HCT116 (cell line): ENCODE data around the gene DDX20. TPM values are rescaled to one million over a fixed set of nuclear protein-coding genes. Genes with fewer than 3 reads are reported as not detected.

Experiments
- ATAC-seq: fragments of 200-7000 bp; cut with Tn5 transposase; 2 replicates; pipeline ENCODE4 v1.9.1; 2020; ENCODE audit warnings: mild to moderate bottlenecking, moderate library complexity
- BruUV-seq: library from RNA; stranded (reverse); fragments of 400-500 nt; replicated peaks from 2 replicates; lab custom pipeline; 2021; lab: Mats Ljungman, UMichigan
- CTCF ChIA-PET: fragments of 300-600 bp; sonication (Branson Sonifier 250); formaldehyde crosslinking; loops from one replicate; lab custom pipeline; 2021; ENCODE audit warnings: antibody characterized with exemption; lab: Charles Lee
- POLR2A ChIA-PET: fragments of 300-600, 350-600 bp; sonication (Branson Sonifier 250); formaldehyde crosslinking; loops from one replicate; lab custom pipeline; 2021; ENCODE audit warnings: antibody characterized with exemption; lab: Charles Lee
- RAD21 ChIA-PET, 2 experiments: fragments of 300-600 bp; sonication (Branson Sonifier 250); formaldehyde crosslinking; loops; one replicate each; lab custom pipeline; 2023; ENCODE audit warnings: low total read pairs in 2 of 2; ENCODE audit not compliant: uncharacterized antibody in 2 of 2, unreplicated experiment in 2 of 2, low non-redundant PET in 1 of 2; lab: Charles Lee
- DNase-seq: peaks from one replicate; pipeline ENCODE4 v3.0.0-alpha.2; 2010; ENCODE audit warnings: low read depth, low spot score
- H2AFZ ChIP-seq: fragments of 200-600 bp; shearing (Covaris generic), sonication (generic); 2 replicates; pipeline ENCODE4 v1.6.1; 2017; ENCODE audit warnings: low read depth, mixed run types, mixed read lengths, antibody characterized with exemption, low read length; ENCODE audit not compliant: poor library complexity, severe bottlenecking
- H3K27ac ChIP-seq: 2 replicates; pipeline ENCODE4 v1.5.1; 2012; ENCODE audit warnings: low read depth, low read length
- H3K27me3 ChIP-seq: fragments of 200-600 bp; sonication (generic); 2 replicates; pipeline ENCODE4 v1.6.1; 2016; ENCODE audit warnings: mixed run types, low read length, mixed read lengths; ENCODE audit not compliant: insufficient read depth
- H3K36me3 ChIP-seq, 2 experiments: fragments of 200-500 bp in 1 of 2; fragments of 200-600 bp in 1 of 2; sonication (Bioruptor generic) in 1 of 2; sonication (generic) in 1 of 2; 2 replicates each; pipeline versions ENCODE4 v1.5.1 to v1.6.1; 2014 to 2016; ENCODE audit warnings: low read length in 2 of 2, inconsistent platforms in 1 of 2, mixed read lengths in 1 of 2, mixed run types in 1 of 2; ENCODE audit not compliant: insufficient read depth in 2 of 2, control insufficient read depth in 1 of 2
- H3K4me1 ChIP-seq, 2 experiments: fragments of 200-600 bp in 1 of 2; sonication (generic) in 1 of 2; 2 replicates each; pipeline versions ENCODE4 v1.5.1 to v1.6.1; 2012 to 2017; ENCODE audit warnings: low read length in 2 of 2, inconsistent platforms in 1 of 2, mild to moderate bottlenecking in 1 of 2, mixed read lengths in 1 of 2, mixed run types in 1 of 2, moderate library complexity in 1 of 2; ENCODE audit not compliant: insufficient read depth in 2 of 2, control insufficient read depth in 1 of 2
- H3K4me2 ChIP-seq: fragments of 200-600 bp; sonication (generic); 2 replicates; pipeline ENCODE4 v1.6.1; 2017; ENCODE audit warnings: mixed run types, low read length, mixed read lengths
- H3K4me3 ChIP-seq, 2 experiments: fragments of 200-600 bp in 1 of 2; sonication (generic) in 1 of 2; replicated peaks in 1 of 2; 2 replicates each; pipeline ENCODE4 v1.5.1; 2011 to 2016; ENCODE audit warnings: low read length in 2 of 2, control low read depth in 1 of 2, low read depth in 1 of 2, mild to moderate bottlenecking in 1 of 2, mixed read lengths in 1 of 2, mixed run types in 1 of 2
- H3K79me2 ChIP-seq: fragments of 200-600 bp; sonication (generic); 2 replicates; pipeline ENCODE4 v1.6.1; 2017; ENCODE audit warnings: mild to moderate bottlenecking, mixed run types, low read length, moderate library complexity, mixed read lengths; ENCODE audit not compliant: insufficient read depth
- H3K9ac ChIP-seq: fragments of 200-600 bp; sonication (generic); 2 replicates; pipeline ENCODE4 v1.6.1; 2016; ENCODE audit warnings: low read length, mixed read lengths
- H3K9me2 ChIP-seq: fragments of 200-600 bp; sonication (generic), shearing (Covaris generic); 2 replicates; pipeline ENCODE4 v1.6.1; 2017; ENCODE audit warnings: mixed run types, mild to moderate bottlenecking, moderate library complexity; ENCODE audit not compliant: insufficient read depth
- H3K9me3 ChIP-seq, 2 experiments: fragments of 200-500 bp in 1 of 2; fragments of 200-600 bp in 1 of 2; sonication (Bioruptor generic) in 1 of 2; sonication (generic) in 1 of 2; 2 replicates each; pipeline ENCODE4 v1.6.1; 2014 to 2017; ENCODE audit warnings: low read length in 2 of 2, mixed read lengths in 2 of 2, inconsistent platforms in 1 of 2, low read depth in 1 of 2, mild to moderate bottlenecking in 1 of 2, mixed run types in 1 of 2, moderate library complexity in 1 of 2; ENCODE audit not compliant: control insufficient read depth in 1 of 2, insufficient read depth in 1 of 2
- H4K20me1 ChIP-seq: fragments of 200-600 bp; sonication (generic), shearing (Covaris generic); 2 replicates; pipeline ENCODE4 v1.6.1; 2017; ENCODE audit warnings: mixed run types, mild to moderate bottlenecking, moderate library complexity; ENCODE audit not compliant: insufficient read depth
- CEBPB ChIP-seq: IDR thresholded peaks from 2 replicates; pipeline ENCODE4 v1.6.1; 2012; ENCODE audit warnings: low read depth
- ELF1 ChIP-seq: IDR thresholded peaks from 2 replicates; pipeline ENCODE4 v1.6.1; 2012; ENCODE audit warnings: low read depth, borderline replicate concordance
- EZH2 ChIP-seq: fragments of 200-600 bp; sonication (generic); IDR thresholded peaks from 2 replicates; pipeline ENCODE4 v1.6.1; 2017; ENCODE audit warnings: antibody characterized with exemption, mixed run types
- EZH2phosphoT487 ChIP-seq: fragments of 200-600 bp; IDR thresholded peaks from 2 replicates; pipeline ENCODE4 v1.6.1; 2018; ENCODE audit warnings: antibody characterized with exemption, borderline replicate concordance
- FOSL1 ChIP-seq: IDR thresholded peaks from 2 replicates; pipeline ENCODE4 v1.6.1; 2012; ENCODE audit warnings: low read depth
- POLR2A ChIP-seq: IDR thresholded peaks from 2 replicates; pipeline ENCODE4 v1.7.0; 2011; ENCODE audit warnings: borderline replicate concordance; ENCODE audit not compliant: insufficient read depth, insufficient read length; ENCODE audit errors: extremely low read depth
- POLR2AphosphoS5 ChIP-seq: IDR thresholded peaks from 2 replicates; pipeline ENCODE4 v1.6.1; 2011; ENCODE audit warnings: mild to moderate bottlenecking, low read depth, low read length, moderate library complexity
- RAD21 ChIP-seq: IDR thresholded peaks from 2 replicates; pipeline ENCODE4 v1.6.1; 2012; ENCODE audit warnings: low read depth, mild to moderate bottlenecking
- SRF ChIP-seq: IDR thresholded peaks from 2 replicates; pipeline ENCODE4 v1.6.1; 2012; ENCODE audit warnings: low read depth
- TCF7L2 ChIP-seq: IDR thresholded peaks from 2 replicates; pipeline ENCODE4 v1.7.0; 2011; ENCODE audit warnings: borderline replicate concordance, inconsistent platforms; ENCODE audit not compliant: insufficient read depth, insufficient read length; ENCODE audit errors: extremely low read depth
- YY1 ChIP-seq: IDR thresholded peaks from 2 replicates; pipeline ENCODE4 v1.6.1; 2011; ENCODE audit warnings: low read length, low read depth, moderate library complexity, mild to moderate bottlenecking; ENCODE audit not compliant: insufficient replicate concordance; ENCODE audit errors: extremely low read depth
- ZFX ChIP-seq: fragments of 450-650 bp; IDR thresholded peaks from 2 replicates; pipeline ENCODE4 v1.6.1; 2017
- intact Hi-C: fragments of 100-400 bp; cut with micrococcal nuclease; formaldehyde crosslinking; loops from 2 replicates; pipeline ENCODE4 v1.10.0; 2022
- total RNA-seq: library from RNA; stranded (reverse); gene quantifications from one replicate; pipeline ENCODE4 v1.2.1, GENCODE V29; 2021; ENCODE audit not compliant: unreplicated experiment
- TF ChIP-seq, protein P1 (sequence below): IDR thresholded peaks from 2 replicates; pipeline ENCODE4 v1.6.1; 2011; ENCODE audit warnings: mild to moderate bottlenecking, low read length, moderate library complexity; ENCODE audit not compliant: insufficient replicate concordance; ENCODE audit errors: extremely low read depth
- TF ChIP-seq, protein P2 (sequence below), 3 experiments: fragments of 200-600 bp in 1 of 3; sonication (generic) in 1 of 3; IDR thresholded peaks in 2 of 3; conservative IDR thresholded peaks in 1 of 3; 2 replicates each; pipeline ENCODE4 v1.5.1; 2012 to 2017; ENCODE audit warnings: low read depth in 2 of 3, low read length in 2 of 3, antibody characterized with exemption in 1 of 3, borderline replicate concordance in 1 of 3, control low read depth in 1 of 3, mild to moderate bottlenecking in 1 of 3, mixed read lengths in 1 of 3, mixed run types in 1 of 3, moderate library complexity in 1 of 3; ENCODE audit not compliant: insufficient read depth in 1 of 3
- TF ChIP-seq, protein P3 (sequence below): IDR thresholded peaks from 2 replicates; pipeline ENCODE4 v1.6.1; 2012
- TF ChIP-seq, protein P4 (sequence below): IDR thresholded peaks from 2 replicates; pipeline ENCODE4 v1.6.1; 2012

The DDX20 gene
- total RNA-seq, 1 experiment from 2014 or later, result 14.9 TPM

DNA sequence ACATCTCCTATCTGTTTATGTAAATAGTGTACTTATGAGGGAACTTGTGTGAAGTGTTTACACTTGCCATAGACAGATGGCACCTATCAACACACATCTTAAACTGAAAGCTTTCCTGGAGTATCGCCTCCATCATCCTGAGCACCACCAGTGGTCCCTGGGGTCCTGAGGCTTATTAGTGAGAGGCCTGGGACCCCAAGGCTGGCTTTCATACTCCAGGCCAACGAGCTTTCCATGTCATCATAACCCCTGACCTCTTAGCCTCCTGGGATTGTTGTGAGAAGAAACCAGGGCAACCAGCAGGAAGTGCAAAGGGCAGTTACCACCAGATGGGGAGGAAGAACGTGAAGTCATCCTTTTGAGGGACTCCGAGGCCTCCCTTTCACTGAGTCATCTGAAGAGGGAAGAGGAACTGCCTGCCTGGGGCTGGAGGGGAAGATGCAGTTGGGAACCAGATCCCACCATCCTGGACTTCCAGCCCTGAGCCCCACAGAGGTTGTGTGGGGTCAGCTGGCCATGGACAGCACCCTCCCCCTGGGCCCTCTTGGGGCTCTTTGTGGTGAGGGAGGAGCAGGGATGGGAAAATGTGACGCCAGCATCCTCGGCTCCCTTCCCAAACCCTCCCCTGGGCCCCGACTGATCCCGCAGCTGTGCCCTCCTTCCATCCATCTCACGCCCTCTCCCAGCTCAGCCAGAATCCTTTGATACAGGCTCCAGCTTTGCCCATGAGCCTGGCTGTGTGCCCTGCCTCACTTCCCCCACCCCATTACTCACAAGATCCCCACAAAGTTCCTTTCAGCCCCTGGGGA lies 22.3 kb upstream of the DDX20 start (continued):
- TF ChIP-seq, protein P1, sequence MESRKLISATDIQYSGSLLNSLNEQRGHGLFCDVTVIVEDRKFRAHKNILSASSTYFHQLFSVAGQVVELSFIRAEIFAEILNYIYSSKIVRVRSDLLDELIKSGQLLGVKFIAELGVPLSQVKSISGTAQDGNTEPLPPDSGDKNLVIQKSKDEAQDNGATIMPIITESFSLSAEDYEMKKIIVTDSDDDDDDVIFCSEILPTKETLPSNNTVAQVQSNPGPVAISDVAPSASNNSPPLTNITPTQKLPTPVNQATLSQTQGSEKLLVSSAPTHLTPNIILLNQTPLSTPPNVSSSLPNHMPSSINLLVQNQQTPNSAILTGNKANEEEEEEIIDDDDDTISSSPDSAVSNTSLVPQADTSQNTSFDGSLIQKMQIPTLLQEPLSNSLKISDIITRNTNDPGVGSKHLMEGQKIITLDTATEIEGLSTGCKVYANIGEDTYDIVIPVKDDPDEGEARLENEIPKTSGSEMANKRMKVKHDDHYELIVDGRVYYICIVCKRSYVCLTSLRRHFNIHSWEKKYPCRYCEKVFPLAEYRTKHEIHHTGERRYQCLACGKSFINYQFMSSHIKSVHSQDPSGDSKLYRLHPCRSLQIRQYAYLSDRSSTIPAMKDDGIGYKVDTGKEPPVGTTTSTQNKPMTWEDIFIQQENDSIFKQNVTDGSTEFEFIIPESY, result no peak
- no peak for TF ChIP-seq FOSL1
- TF ChIP-seq, protein P2, sequence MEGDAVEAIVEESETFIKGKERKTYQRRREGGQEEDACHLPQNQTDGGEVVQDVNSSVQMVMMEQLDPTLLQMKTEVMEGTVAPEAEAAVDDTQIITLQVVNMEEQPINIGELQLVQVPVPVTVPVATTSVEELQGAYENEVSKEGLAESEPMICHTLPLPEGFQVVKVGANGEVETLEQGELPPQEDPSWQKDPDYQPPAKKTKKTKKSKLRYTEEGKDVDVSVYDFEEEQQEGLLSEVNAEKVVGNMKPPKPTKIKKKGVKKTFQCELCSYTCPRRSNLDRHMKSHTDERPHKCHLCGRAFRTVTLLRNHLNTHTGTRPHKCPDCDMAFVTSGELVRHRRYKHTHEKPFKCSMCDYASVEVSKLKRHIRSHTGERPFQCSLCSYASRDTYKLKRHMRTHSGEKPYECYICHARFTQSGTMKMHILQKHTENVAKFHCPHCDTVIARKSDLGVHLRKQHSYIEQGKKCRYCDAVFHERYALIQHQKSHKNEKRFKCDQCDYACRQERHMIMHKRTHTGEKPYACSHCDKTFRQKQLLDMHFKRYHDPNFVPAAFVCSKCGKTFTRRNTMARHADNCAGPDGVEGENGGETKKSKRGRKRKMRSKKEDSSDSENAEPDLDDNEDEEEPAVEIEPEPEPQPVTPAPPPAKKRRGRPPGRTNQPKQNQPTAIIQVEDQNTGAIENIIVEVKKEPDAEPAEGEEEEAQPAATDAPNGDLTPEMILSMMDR (IDR thresholded peaks at IDR 0.05 in 2 of 3, conservative IDR thresholded peaks at IDR 0.05 in 1 of 3; ENCODE audit: borderline replicate concordance in 1 of 3, insufficient read depth in 1 of 3, low read depth in 2 of 3, low read length in 2 of 3), result no peak

DNA sequence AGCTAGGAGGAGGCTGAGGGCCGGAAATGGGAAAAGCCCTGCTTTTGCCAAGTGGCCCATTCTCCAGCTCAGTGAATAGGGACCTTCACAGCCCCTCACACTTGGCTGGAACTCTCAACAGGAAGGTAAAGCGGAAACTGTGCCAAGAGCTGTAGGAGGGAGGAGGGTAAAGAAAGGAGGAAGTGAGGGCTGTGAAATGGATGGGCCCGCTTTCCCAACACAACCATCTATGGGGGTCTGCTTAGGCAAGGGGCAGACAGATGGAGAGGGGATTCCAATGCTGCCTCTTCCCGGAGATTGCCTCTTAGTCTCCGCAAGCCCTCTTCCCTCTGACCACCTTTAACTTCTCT lies 21.7 kb upstream of the DDX20 start:
- no peak overlapping the region for H3K4me3 ChIP-seq
- POLR2A ChIA-PET, result no interaction called here
- no peak overlapping the region for H3K27ac ChIP-seq
- no peaks in the 10 kb centered on the region for H3K79me2 ChIP-seq
- intact Hi-C loops, result no loop called here
- H3K9me3 ChIP-seq, result no peaks in the 10 kb centered on the region
- no peak overlapping the region for H3K4me2 ChIP-seq
- H3K36me3 ChIP-seq, result no peaks in the 10 kb centered on the region
- BruUV-seq, result no TSS peak
- H3K4me1 ChIP-seq, result peaks cover 9 to 15% of the 10 kb centered on the region in 2 experiments; a peak in 3 of 4 replicates
- ATAC-seq (no peak), DNase-seq (no peak)
- H3K27me3 ChIP-seq, result no peaks in the 10 kb centered on the region
- no peaks in the 10 kb centered on the region for H3K9me2 ChIP-seq
- no peak overlapping the region for H3K9ac ChIP-seq
- H4K20me1 ChIP-seq, result no peaks in the 10 kb centered on the region
- H2AFZ ChIP-seq, result no peak overlapping the region
- RAD21 ChIA-PET, result no interaction called here
- TF ChIP-seq SRF (no peak), POLR2A (no peak), FOSL1 (no peak), RAD21 (no peak), POLR2AphosphoS5 (no peak), YY1 (no peak), EZH2 (no peak), CEBPB (no peak), ZFX (no peak), ELF1 (no peak), EZH2phosphoT487 (no peak), TCF7L2 (no peak)
- TF ChIP-seq, protein P3, sequence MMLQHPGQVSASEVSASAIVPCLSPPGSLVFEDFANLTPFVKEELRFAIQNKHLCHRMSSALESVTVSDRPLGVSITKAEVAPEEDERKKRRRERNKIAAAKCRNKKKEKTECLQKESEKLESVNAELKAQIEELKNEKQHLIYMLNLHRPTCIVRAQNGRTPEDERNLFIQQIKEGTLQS, result no peak
- TF ChIP-seq, protein P1, result no peak
- TF ChIP-seq, protein P4, sequence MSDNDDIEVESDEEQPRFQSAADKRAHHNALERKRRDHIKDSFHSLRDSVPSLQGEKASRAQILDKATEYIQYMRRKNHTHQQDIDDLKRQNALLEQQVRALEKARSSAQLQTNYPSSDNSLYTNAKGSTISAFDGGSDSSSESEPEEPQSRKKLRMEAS, result no peak
- CTCF ChIA-PET, result no interaction called here
